ENCODE data around the gene BOK. TPM values are rescaled to one million over a fixed set of nuclear protein-coding genes. Genes with fewer than 3 reads are reported as not detected.
"Not testable (repeated sequence)": the region's sequence is repeated elsewhere in the genome, so short reads cannot be mapped to it uniquely, and the experiment has no call there.

Gene BOK
- total RNA-seq, 2 donors from 2014 or later = 11.2 to 25.7 TPM

GRCh38 chr2:241563031-241563507 is 4.5 kb downstream of the BOK start:
- no peak for DNase-seq (ENCODE audit: low spot score)
- no peak for TF ChIP-seq CTCF (IDR thresholded peaks at IDR 0.05)
- Histone ChIP-seq H3K27ac (no peak overlapping the region), H3K36me3 (no peaks in the 10 kb centered on the region), H3K4me1 (peaks cover 0 to 55% of the 10 kb centered on the region in 2 donors), H3K27me3 (no peaks in the 10 kb centered on the region), H3K4me3 (no peak overlapping the region), H3K9me3 (no peaks in the 10 kb centered on the region)

DNA sequence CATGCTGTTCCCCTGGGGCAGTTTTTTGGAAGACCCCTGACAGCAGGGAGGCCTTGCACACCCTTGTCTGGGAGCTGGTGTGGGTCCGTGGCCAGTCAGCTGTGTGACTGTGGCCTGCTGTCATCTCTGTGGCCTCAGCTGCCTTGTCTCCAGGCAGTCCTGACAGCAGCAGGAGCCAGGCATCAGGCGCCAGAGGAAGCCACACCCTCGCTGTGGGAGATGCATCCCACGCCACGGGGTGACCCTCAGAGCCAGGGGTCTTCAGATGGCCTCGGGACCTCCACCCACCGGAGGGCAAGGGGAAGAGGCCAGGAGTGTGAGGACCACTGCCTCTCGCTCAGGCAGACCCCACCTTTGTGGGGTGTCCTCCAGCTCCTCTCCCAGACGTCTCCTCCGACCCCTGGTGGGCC is 5.0 kb downstream of the BOK start:
- no peaks in the 10 kb centered on the region for H3K27me3 ChIP-seq
- H3K4me1 ChIP-seq = peaks cover 0 to 50% of the 10 kb centered on the region in 2 donors
- no peaks in the 10 kb centered on the region for H3K36me3 ChIP-seq
- H3K4me3 ChIP-seq = no peak overlapping the region
- no peaks in the 10 kb centered on the region for H3K9me3 ChIP-seq
- no peak overlapping the region for H3K27ac ChIP-seq
- no peak for DNase-seq (ENCODE audit: low spot score)
- TF ChIP-seq CTCF (IDR thresholded peaks at IDR 0.05) = no peak

DNA sequence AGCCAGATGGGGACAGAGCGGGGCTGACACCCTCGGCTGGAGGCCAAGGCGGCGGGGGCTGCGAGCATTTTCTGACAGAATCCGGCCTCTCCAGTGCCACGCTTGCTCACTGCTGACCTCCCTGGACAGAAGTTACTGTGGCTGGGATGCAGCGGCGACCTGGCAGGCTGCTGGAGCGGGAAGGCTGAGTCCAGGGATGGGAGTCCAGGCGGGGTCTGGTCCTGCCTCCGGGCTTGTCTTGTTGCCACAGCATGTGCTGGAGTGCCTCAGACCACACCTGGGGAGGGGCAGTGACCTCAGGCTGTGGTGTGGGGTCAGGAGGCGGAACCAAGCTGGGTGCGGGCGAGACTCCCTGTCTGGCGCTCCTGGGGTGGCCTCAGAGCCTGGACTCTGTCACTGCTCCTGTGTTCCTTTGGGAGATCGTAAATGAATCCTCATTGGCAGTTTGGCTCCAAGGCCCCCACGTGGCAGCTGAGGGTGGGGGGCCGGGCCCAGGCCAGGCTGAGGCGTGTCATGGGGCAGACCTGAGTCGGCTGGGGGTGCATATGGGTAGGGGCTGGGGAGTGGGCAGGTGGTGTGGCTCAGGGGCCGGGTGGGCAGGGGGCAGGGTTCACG is 5.5 kb downstream of the BOK start:
- DNase-seq (ENCODE audit: low spot score) = no peak
- Histone ChIP-seq H3K4me1 (peaks cover 0 to 50% of the 10 kb centered on the region in 2 donors), H3K9me3 (no peaks in the 10 kb centered on the region), H3K4me3 (no peak overlapping the region), H3K27ac (no peak overlapping the region), H3K27me3 (no peaks in the 10 kb centered on the region), H3K36me3 (no peaks in the 10 kb centered on the region)
- no peak for TF ChIP-seq CTCF (IDR thresholded peaks at IDR 0.05)

- Histone ChIP-seq H3K36me3 (no peaks in the 10 kb centered on the region), H3K9me3 (no peaks in the 10 kb centered on the region), H3K4me3 (no peak overlapping the region), H3K4me1 (peaks cover 0 to 44% of the 10 kb centered on the region in 2 donors), H3K27ac (no peak overlapping the region), H3K27me3 (no peaks in the 10 kb centered on the region)
- no peak for TF ChIP-seq CTCF (IDR thresholded peaks at IDR 0.05)
- DNase-seq (ENCODE audit: low spot score) = no peak
Observed at GRCh38 chr2:241564596-241565410, 6.3 kb downstream of the BOK start.

DNA sequence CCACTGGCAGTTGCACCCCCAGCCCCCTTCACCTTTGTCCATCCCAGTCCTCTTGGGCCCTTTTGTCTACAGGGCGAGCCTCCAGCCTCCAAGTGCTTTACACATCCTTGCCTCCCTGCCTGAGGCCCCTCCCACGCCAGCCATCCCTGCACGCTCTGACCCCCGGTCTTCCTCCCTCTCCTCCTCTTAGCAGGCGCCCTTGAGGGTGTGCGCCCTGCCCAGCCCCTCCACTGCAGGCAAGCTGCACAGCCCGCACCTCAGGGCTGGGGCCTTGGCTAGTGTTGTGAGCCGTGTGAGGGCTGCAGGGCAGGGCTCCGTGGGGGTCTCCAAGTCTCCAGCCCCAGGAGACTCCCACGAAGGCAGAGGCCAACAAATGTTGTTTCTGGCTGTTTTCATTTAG is 6.9 kb downstream of the BOK start:
- H3K4me1 ChIP-seq = peaks cover 0 to 38% of the 10 kb centered on the region in 2 donors
- no peaks in the 10 kb centered on the region for H3K36me3 ChIP-seq
- DNase-seq (ENCODE audit: low spot score) = no peak
- TF ChIP-seq CTCF (IDR thresholded peaks at IDR 0.05) = no peak
- H3K27ac ChIP-seq = no peak overlapping the region
- H3K27me3 ChIP-seq = no peaks in the 10 kb centered on the region
- H3K9me3 ChIP-seq = no peaks in the 10 kb centered on the region
- H3K4me3 ChIP-seq = no peak overlapping the region

GRCh38 chr2:241566021-241566420 is 7.5 kb downstream of the BOK start:
- H3K27ac ChIP-seq; H3K36me3 ChIP-seq; H3K27me3 ChIP-seq; DNase-seq (ENCODE audit: low spot score); H3K4me3 ChIP-seq; H3K9me3 ChIP-seq: not testable (repeated sequence)
- H3K4me1 ChIP-seq = peaks cover 0 to 31% of the 10 kb centered on the region in 2 donors

Data from right atrium auricular region (tissue), 2 donors.